SK-MEL-5 (cell line): ENCODE data around the gene KIF26B. TPM values are rescaled to one million over a fixed set of nuclear protein-coding genes. Genes with fewer than 3 reads are reported as not detected.
A peak's percentile ranks its signal among the peaks of the same experiment; 100 is the strongest.

Experiments
- DNase-seq: peaks from one replicate; pipeline ENCODE4 v3.0.0-alpha.2; 2016; ENCODE audit warnings: low read depth, low spot score
- in situ Hi-C: cut with HindIII; loops from 2 replicates; pipeline ENCODE4 v1.10.0; 2016; ENCODE audit warnings: low sequenced_read_pairs, high pct_unique_total_duplicates, low pct_unique_long_range_greater_than_20kb
- polyA plus RNA-seq, 2 experiments: library from polyadenylated mRNA; depleted of rRNA; stranded (reverse); fragments of >200 nt; gene quantifications; 2 replicates each; pipeline ENCODE4 v1.2.3, GENCODE V29; 2015
- total RNA-seq: library from RNA; depleted of rRNA; stranded (reverse); fragments of >200 nt; shearing (Covaris generic); gene quantifications from 2 replicates; pipeline ENCODE4 v1.2.3, GENCODE V29; 2014; rRNA removed

The KIF26B gene
- 1.4 and 1.5 TPM in 2 replicates for total RNA-seq
- polyA plus RNA-seq (2015; cell fraction: cytosol; rRNA removed): 1.7 and 3.0 TPM in 2 replicates
- polyA plus RNA-seq (2015; cell fraction: nucleus; rRNA removed): 1.3 and 1.4 TPM in 2 replicates

DNA sequence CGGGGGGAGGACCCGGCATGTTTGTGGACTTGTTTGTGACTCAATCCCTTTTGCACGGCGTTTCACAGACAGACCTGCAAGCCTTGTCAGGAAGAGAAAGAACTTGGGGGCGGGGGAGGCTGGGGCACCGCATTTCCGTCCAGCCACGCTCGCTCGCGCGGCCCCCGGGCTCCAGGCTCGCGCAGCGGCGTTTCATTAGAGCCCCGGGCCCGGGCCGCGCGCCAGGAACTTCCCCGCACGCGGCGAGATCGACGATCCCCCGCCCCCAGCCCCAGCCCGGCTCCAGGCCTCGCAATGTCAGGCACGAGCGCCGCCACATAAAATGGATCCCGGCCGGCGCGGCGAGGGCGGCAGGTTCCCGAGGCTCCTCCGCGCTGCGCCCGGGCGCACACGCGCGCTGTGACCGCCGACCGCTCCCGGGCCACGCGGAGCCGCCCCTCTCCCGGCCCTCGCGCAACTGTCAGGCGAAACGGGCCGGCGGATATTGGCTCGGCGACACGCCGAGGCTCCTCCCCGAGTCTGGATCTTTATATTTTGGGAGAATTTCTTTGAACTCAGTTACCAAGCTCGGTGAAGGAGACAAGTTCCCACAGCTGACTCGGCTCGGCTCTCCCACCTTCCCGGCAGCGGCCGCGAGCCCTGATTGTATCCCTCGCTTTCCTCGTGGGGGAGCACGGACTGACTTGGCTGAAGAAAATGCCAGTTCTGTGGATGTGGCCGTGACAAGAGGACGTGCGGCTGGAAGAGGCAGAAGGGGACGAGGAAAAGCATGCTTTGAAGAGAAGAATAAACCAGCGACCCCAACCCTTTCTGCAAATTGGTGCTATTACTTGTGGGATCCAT, at the start of gene KIF26B:
Gene KIF26B (plus strand): TSS at position 557 of the 843 bp plus-strand sequence. CDS start 440 bp downstream, outside the sequence.
- DNase-seq: peak; percentile 29
- in situ Hi-C loops: no loop called here

DNA sequence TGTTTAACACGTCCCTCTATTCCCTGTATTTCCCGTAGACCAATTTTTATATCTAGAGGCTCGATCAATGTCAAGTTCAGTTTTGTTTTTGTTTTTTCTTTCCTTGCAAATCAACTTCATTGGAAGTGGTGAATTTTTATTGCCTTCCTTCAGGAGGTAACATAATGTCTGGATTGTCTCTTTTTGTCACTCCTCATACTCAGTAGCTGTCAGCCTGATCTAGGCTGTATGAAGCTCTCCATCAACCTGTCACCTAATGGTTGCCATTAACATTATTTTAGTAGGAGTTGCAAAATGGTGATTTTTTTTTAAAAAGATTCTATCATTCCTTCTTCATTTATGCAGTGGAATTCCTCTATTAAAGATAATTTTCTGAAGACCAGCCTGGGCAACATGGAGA, 49.7 kb upstream of the KIF26B start:
- in situ Hi-C loops: no loop called here

DNA sequence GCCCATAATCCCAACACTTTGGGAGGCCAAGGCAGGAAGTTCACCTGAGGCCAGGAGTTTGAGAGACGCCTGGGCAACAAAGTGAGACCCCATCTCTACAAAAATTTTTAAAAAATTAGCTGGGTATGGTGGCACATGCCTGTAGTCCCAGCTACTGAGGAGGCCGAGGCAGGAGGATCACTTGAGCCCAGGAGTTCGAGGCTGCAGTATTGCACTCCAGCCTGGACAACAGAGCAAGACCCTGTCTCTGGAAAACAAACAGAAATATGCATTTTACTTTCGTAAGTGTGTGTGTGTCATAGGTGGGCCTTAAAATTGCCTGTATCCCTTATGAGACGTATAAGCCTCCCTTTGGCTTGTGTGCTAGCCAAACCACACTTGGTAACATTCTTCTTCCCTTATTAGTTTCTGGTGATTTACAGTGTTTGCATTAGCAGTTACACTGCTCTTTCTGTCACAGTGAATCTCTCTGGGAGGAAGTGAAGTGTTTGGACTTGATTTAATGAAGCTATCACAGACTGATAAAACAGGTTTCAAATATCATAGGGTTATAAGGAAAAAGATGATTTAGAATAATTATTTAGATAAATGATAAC, 48.9 kb upstream of the KIF26B start:
- in situ Hi-C loops: no loop called here
- DNase-seq: no peak

More for the DNA sequence above, 49.7 kb upstream of the KIF26B start:
- DNase-seq: no peak

DNA sequence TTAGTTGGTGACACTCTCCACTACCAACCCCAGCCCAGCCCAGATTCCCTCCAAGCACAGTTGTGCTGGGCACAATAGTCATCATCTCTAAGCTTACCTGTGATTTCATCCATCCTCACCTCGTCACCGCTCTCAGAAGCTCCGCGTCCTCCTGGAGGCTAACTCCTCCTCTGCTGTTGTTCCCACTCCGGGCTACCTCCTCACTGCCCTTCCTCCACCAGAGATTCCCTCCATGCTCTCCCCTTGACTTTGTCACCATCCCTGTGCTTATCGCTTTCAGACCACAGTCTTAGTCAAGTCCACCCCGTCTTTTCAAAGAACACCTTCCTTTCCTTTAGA, 47.0 kb upstream of the KIF26B start:
- in situ Hi-C loops: no loop called here
- no peak for DNase-seq

DNA sequence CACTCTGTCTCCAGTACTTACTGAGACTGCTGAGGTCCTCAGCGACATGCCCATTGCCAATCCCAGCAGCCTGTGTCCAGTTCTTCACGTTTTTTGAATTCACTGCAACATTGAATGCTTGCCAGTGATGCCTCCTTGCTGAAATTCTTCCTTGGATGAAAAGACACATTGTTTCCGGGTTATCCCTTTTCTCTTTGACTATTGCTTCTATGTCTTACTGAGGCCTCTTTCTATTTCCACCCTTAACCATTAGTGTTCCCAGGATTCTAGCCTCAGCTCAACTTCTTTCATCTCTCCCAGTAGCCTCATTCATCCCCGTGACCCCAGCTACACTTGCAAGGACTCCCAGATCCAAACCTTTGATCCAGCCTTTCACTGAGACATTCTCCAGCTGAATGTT, 46.5 kb upstream of the KIF26B start:
- in situ Hi-C loops: no loop called here
- DNase-seq: peak; percentile 55

DNA sequence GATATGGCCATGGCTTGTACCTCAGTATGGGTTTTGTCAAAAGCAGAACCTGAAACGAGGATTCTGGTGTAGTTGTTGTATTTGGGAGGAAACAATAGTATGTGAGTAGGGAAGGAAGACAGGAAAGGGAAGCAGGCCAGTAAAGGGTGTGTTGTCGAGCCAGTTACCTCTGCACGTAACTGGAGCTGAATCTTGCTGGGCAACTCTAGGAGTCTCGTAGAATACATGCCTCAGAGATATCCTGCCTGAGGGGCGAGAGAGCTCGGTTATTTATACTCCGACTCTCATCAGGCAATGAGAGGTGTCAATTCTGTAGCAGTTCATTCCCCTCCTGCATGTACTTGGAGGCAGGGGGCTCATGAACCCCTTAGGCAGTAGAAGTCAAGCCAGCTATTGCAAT, 45.9 kb upstream of the KIF26B start:
- DNase-seq: no peak
- in situ Hi-C loops: no loop called here

DNA sequence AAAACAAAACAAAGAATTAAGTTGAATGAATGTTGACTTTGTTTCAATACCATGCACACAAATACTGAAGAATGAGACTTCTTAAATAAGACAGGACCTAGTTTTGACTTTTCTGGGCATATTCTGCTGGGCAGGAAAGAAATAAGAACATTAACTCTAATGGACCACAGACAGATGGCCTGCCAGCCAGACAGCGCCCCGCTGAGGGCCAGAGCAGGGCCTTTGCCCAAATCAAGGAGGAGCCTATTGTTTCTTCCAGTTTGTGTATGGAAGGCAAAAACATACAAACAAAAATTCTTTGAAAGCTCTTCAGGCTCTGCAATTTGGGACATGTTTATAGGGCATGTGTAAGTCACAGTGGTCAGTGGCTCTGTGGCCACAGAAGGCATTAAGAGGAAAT, 44.4 kb upstream of the KIF26B start:
- in situ Hi-C loops: no loop called here
- DNase-seq: no peak

DNA sequence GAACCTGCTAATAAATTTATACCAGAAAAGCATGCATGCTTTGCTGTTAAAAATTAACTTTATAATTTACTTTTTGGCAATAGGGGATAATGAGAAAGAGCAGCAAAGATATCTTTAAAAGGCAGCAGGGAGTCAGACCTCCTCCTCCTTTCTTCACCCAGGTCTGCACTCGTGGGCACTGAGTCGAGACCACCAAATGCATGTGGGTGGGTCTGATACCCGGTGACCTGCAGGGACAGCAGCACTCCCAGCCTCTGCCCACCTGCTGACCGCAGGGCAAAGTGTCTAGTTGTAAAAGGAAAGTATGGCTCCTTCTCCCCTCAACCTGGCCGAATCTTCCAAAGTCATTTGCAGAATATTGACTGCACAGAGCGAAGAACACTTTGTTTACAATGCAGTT, 43.7 kb upstream of the KIF26B start:
- no peak for DNase-seq
- in situ Hi-C loops: no loop called here

DNA sequence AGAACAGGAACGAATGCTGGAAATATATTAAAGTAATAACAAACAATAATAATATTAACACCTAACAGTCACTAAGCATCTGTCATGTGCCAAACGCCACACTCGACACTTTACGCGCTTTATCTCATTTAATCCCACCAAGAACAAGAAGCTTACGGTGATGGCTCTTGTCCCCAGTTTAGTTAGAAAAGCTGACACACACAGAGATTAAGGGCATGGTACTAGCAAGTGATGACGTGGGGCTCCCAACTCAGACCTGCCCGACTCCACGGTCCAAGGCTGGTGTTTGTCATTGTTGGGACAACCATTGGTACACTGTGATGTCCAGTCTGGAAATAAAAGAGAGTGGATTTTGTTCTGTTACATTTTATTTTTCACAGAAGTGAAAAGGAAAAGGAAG, 41.1 kb upstream of the KIF26B start:
- DNase-seq: no peak
- in situ Hi-C loops: no loop called here

DNA sequence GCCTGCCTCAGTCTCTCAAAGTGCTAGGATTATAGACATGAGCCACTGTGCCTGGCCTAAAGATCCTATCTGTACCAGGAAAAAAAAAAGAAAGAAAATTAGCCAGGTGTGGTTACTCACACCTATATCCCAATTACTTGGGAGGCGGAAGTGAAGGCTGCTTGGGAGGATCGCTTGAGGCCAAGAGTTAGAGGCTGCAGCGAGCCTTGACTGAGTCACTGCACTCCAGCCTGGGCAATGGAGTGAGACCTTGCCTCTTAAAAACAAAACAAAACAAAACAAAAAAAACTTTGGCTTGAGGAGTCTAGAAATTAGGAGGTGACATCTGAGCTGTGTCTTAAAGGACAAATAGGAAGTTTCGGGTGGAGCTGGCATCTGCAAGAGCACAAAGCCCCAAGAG, 38.7 kb upstream of the KIF26B start:
- no peak for DNase-seq
- in situ Hi-C loops: no loop called here

DNA sequence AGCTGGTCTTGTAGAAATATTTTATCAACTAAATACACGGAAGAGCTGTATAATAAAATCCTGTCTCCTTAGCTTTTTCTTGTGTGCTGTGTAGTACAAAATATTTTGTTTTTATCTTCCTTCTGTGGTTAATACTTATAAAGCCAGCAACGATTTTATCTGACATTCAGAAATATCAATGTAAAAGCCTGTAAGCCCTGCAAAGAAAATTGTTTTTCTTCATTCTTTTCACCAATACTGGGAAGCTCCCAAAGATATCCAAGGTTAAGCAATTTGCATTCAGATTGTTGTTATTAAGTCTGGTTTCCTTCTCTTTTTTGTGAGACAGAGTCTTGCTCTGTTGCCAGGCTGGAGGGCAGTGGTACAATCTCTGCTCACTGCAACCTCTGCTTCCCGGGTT, 38.0 kb upstream of the KIF26B start:
- in situ Hi-C loops: no loop called here
- no peak for DNase-seq

DNA sequence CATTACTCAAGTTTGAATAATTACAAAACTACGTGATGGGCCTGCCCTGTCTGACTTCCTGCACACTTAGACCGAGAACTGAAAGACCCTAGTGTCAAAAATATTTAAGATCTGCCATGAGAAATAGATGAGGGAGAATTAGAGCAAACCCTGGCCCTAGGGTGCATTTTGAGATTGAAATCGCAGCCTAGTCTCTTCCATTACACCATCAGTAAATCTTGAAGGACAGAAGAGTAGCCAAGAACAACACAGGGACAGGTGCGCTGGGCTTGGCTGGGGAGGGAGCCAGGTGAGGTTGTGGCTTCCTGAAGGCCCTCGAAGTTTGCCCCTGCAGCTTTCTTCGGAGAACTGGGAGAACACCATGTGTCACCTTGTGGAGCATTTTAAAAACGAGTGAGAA, 36.7 kb upstream of the KIF26B start:
- no peak for DNase-seq
- in situ Hi-C loops: no loop called here

DNA sequence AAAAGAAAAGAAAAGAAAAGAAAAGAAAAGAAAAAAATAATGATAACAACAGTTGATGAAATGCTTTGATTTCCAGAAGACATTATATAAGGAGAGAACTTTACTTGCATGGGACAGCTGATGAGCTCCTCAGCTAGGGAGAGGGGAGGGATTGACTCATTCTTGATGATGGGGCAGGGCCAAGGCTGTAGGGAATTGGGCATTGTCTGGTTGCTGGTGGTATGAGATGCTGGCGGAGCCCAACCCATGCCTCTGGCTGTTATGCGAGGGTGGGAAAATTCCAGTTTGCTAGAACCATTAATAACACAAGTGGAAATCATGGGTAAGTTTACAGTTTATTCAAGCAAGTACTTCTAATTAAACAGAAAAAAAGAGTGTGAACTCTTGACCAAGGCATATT, 36.0 kb upstream of the KIF26B start:
- DNase-seq: no peak
- in situ Hi-C loops: no loop called here

DNA sequence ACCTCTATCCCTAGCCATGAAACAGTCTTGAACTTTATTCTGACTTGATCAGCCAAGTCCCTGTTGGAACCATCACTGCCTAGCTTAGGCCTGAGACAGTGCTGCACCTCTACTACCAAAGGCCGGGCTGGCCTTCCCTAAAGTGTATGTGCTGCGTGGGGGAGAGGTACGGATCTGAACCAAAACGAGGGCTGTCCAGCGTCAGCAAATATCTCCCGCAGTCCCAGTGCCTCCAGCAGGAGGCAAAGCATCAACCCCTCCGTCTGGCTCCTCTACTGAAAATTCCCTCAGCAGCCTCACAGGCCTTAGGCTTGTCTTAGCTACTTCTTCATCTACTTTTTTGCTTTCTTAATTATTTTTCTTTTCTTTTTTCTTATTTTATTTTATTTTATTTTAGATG, 33.3 kb upstream of the KIF26B start:
- DNase-seq: no peak
- in situ Hi-C loops: no loop called here

DNA sequence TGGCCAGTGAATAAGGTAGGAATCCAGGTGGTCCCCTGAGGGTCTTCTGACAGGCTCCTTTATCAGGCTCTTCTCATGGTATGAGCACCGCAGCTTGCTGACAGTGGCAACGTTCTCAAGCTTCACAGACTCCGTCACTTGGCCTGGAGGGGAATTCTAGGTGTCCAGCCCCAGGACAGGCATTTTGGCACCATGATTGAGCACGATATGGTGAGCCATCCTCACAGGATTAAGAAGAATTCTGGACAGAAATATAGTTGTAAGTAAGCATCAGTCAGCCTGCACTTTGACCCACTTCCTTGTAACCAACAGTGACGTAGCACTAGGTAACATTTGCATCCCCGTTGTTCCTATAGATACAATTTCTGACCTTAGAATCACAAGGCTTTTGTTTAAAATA, 30.5 kb upstream of the KIF26B start:
- in situ Hi-C loops: no loop called here
- DNase-seq: no peak

DNA sequence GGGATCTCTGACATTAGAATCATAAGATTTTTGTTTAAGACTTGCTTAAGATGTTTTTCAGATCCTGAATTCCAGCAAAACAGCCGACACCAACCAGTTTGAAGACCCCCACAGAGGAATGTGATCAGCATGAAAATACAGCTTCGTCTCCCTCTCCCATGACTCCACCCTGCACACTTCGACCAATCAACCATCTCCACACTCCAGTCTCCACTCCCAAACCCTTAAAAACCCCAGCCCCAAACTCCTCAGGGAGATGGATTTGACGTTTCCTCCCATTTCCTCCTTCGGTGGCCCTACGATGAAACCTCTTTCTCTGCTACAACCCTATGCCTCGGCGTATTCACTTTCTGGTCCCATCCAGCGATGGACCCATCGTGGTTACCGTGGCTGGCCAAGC, 30.1 kb upstream of the KIF26B start:
- DNase-seq: no peak
- in situ Hi-C loops: no loop called here

DNA sequence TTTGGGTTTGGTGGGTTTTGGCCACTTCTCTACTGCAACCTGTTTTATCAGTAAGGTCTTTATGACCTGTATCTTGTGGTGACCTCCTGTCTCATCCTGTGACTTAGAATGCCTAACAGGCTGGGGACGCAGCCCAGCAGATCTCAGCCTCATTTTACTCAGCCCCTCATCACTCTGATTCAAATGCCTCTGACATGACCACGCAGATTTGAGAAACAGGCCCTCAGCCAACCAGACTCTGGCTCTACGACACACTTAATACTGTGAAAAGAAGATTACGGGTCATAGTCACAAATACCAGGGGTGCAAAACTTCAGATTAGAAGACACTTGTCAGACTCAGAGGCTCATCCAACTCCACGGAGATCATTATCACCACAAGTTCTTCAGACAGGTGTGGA, 28.3 kb upstream of the KIF26B start:
- DNase-seq: no peak
- in situ Hi-C loops: no loop called here

DNA sequence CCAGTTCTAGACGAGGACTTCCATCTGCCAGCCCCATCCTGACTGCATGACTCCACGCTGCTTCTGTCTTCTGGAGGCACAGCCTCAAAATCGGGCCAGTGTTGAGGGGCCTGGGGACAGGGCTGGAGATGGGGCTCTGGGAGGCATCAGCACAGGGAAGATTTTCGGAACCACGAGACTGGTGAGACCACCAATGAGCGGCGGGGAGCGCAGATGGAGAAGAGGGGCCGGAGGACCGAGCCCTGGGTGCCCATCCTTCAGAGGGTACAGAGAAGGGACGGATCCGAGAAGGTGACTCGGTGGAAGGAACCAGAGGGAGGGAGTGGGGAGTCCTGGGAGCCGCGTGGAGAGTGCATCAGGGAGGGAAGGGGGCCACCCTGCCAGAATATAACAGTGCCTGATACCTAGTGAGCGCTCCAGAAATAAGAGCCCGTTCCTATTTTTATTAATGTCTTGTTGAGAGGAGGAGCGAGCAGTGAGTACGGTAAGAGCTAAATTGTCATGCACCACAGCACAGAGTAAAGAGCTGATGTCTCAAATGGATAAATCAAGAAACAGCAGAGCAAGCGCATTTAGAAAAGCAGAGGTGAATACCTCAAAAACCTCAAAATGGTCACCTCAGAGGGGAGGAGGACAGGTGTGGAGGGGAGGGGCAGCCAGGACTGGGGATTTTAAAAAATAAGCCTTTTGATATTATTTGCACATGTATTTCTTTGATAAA, 26.2 kb upstream of the KIF26B start:
- in situ Hi-C loops: no loop called here
- no peak for DNase-seq
